Loucy (cell line): ENCODE data around the gene CAMSAP1.

Experiments used
- H2AFZ ChIP-seq: fragments of 200-600 bp; sonication (generic); 2 replicates; pipeline ENCODE4 v1.6.0; 2016; ENCODE audit warnings: antibody characterized with exemption, mild to moderate bottlenecking, low read length, moderate library complexity
- H3F3A ChIP-seq: fragments of 200-600 bp; 2 replicates; pipeline ENCODE4 v1.6.0; 2016; ENCODE audit warnings: antibody characterized with exemption, low read depth, mild to moderate bottlenecking
- H3K27me3 ChIP-seq: fragments of 200-600 bp; sonication (generic); 2 replicates; pipeline ENCODE4 v1.6.1; 2014; ENCODE audit warnings: low read length, mild to moderate bottlenecking; ENCODE audit not compliant: insufficient read depth, poor library complexity, severe bottlenecking
- H3K36me3 ChIP-seq: fragments of 200-600 bp; sonication (generic); 2 replicates; pipeline ENCODE4 v1.6.1; 2016; ENCODE audit warnings: low read length; ENCODE audit not compliant: insufficient read depth
- H3K4me1 ChIP-seq: fragments of 200-600 bp; sonication (generic); 2 replicates; pipeline ENCODE4 v1.5.1; 2014; ENCODE audit warnings: low read length, mild to moderate bottlenecking; ENCODE audit not compliant: insufficient read depth, poor library complexity, severe bottlenecking
- H3K4me2 ChIP-seq: fragments of 200-600 bp; sonication (generic); 2 replicates; pipeline ENCODE4 v1.6.0; 2014; ENCODE audit warnings: antibody characterized with exemption, low read length, low read depth, mild to moderate bottlenecking; ENCODE audit not compliant: poor library complexity, severe bottlenecking
- H3K4me3 ChIP-seq: fragments of 200-600 bp; sonication (generic); 2 replicates; pipeline ENCODE4 v1.5.1; 2014; ENCODE audit warnings: low read length, mild to moderate bottlenecking, mixed read lengths; ENCODE audit not compliant: poor library complexity, severe bottlenecking
- H3K79me2 ChIP-seq: fragments of 200-600 bp; sonication (generic); 2 replicates; pipeline ENCODE4 v1.6.1; 2014; ENCODE audit warnings: low read length; ENCODE audit not compliant: insufficient read depth
- H3K9ac ChIP-seq: fragments of 200-600 bp; sonication (generic); 2 replicates; pipeline ENCODE4 v1.6.0; 2014; ENCODE audit warnings: mild to moderate bottlenecking, low read depth, low read length, moderate library complexity; ENCODE audit not compliant: poor library complexity, severe bottlenecking
- H3K9me2 ChIP-seq: fragments of 200-600 bp; sonication (generic); replicated peaks from 2 replicates; pipeline ENCODE4 v1.6.1; 2016; ENCODE audit warnings: low read depth, low read length, mixed read lengths
- H3K9me3 ChIP-seq: fragments of 200-600 bp; sonication (generic); 2 replicates; pipeline ENCODE4 v1.6.1; 2014; ENCODE audit warnings: mild to moderate bottlenecking, antibody characterized with exemption, low read length, low read depth; ENCODE audit not compliant: insufficient read depth
- H4K20me1 ChIP-seq: fragments of 200-600 bp; sonication (generic); 2 replicates; pipeline ENCODE4 v1.6.0; 2014; ENCODE audit warnings: antibody characterized with exemption, low read length, mild to moderate bottlenecking; ENCODE audit not compliant: insufficient read depth, poor library complexity, severe bottlenecking
- CTCF ChIP-seq: fragments of 200-600 bp; sonication (generic); conservative IDR thresholded peaks from 2 replicates; pipeline ENCODE4 v1.5.1; 2014; ENCODE audit warnings: mild to moderate bottlenecking, antibody characterized with exemption, low read length
- EZH2phosphoT487 ChIP-seq: fragments of 200-600 bp; IDR thresholded peaks from 2 replicates; pipeline ENCODE4 v1.6.1; 2018; ENCODE audit warnings: antibody characterized with exemption, mild to moderate bottlenecking, moderate library complexity, borderline replicate concordance

The CAMSAP1 gene

GRCh38 chr9:135825435-135826187 lies 81.7 kb downstream of the CAMSAP1 start:
- H3K9me2 ChIP-seq, result no peaks in the 10 kb centered on the region
- TF ChIP-seq CTCF, result no peak
- no peak for TF ChIP-seq EZH2phosphoT487
- no peak overlapping the region for H3K4me3 ChIP-seq
- H3F3A ChIP-seq, result no peaks in the 10 kb centered on the region
- H2AFZ ChIP-seq, result no peak overlapping the region
- H4K20me1 ChIP-seq, result peaks cover 3% of the 10 kb centered on the region
- H3K4me1 ChIP-seq, result no peaks in the 10 kb centered on the region
- no peaks in the 10 kb centered on the region for H3K27me3 ChIP-seq
- H3K9ac ChIP-seq, result no peak overlapping the region
- peaks cover 11% of the 10 kb centered on the region for H3K79me2 ChIP-seq
- peaks cover 70% of the 10 kb centered on the region for H3K36me3 ChIP-seq
- H3K9me3 ChIP-seq, result 0 out of 2 replicates have a peak, but pooled peaks cover 2% of the 10 kb centered on the region
- H3K4me2 ChIP-seq, result no peak overlapping the region

- no peak overlapping the region for H3K9ac ChIP-seq
- H2AFZ ChIP-seq, result no peak overlapping the region
- H3K4me2 ChIP-seq, result no peak overlapping the region
- H4K20me1 ChIP-seq, result no peaks in the 10 kb centered on the region
- H3K4me1 ChIP-seq, result no peaks in the 10 kb centered on the region
- H3K27me3 ChIP-seq, result no peaks in the 10 kb centered on the region
- H3K79me2 ChIP-seq, result peaks cover 5% of the 10 kb centered on the region; the same call in 1 of the 2 replicates
- peaks cover 86% of the 10 kb centered on the region for H3K36me3 ChIP-seq
- no peaks in the 10 kb centered on the region for H3K9me2 ChIP-seq
- TF ChIP-seq EZH2phosphoT487 (no peak), CTCF (no peak)
- no peaks in the 10 kb centered on the region for H3K9me3 ChIP-seq
- H3K4me3 ChIP-seq, result no peak overlapping the region
- H3F3A ChIP-seq, result no peaks in the 10 kb centered on the region
These were observed 84.3 kb downstream of the CAMSAP1 start for GRCh38 chr9:135823036-135823435.

- no peaks in the 10 kb centered on the region for H3K9me3 ChIP-seq
- no peak overlapping the region for H3K4me3 ChIP-seq
- peaks cover 92% of the 10 kb centered on the region for H3K36me3 ChIP-seq
- H2AFZ ChIP-seq, result no peak overlapping the region
- no peaks in the 10 kb centered on the region for H3F3A ChIP-seq
- H3K9ac ChIP-seq, result no peak overlapping the region
- H4K20me1 ChIP-seq, result no peaks in the 10 kb centered on the region
- no peak for TF ChIP-seq EZH2phosphoT487
- no peak for TF ChIP-seq CTCF
- H3K4me1 ChIP-seq, result no peaks in the 10 kb centered on the region
- H3K9me2 ChIP-seq, result no peaks in the 10 kb centered on the region
- no peaks in the 10 kb centered on the region for H3K27me3 ChIP-seq
- no peak overlapping the region for H3K4me2 ChIP-seq
- H3K79me2 ChIP-seq, result no peaks in the 10 kb centered on the region; the same call in 1 of the 2 replicates
These were observed 85.0 kb downstream of the CAMSAP1 start for GRCh38 chr9:135822374-135822755.
